Skin epidermis (tissue), 12 donors: ENCODE data around the gene C16orf74.
A peak's percentile ranks its signal among the peaks of the same experiment; 100 is the strongest.

Source experiments
- H3K27ac ChIP-seq, 21 experiments: fragments of 200-600 bp; sonication (generic) in 11 of 21; one replicate each; pipeline ENCODE4 v1.5.0; 2020; ENCODE audit warnings: mild to moderate bottlenecking in 3 of 21, inconsistent platforms in 2 of 21, moderate library complexity in 2 of 21
- H3K4me3 ChIP-seq, 7 experiments: fragments of 200-600 bp; sonication (generic) in 2 of 7; one replicate each; pipeline ENCODE4 v1.5.0; 2020; ENCODE audit warnings: inconsistent platforms in 2 of 7, mild to moderate bottlenecking in 2 of 7, moderate library complexity in 1 of 7

The C16orf74 gene

DNA sequence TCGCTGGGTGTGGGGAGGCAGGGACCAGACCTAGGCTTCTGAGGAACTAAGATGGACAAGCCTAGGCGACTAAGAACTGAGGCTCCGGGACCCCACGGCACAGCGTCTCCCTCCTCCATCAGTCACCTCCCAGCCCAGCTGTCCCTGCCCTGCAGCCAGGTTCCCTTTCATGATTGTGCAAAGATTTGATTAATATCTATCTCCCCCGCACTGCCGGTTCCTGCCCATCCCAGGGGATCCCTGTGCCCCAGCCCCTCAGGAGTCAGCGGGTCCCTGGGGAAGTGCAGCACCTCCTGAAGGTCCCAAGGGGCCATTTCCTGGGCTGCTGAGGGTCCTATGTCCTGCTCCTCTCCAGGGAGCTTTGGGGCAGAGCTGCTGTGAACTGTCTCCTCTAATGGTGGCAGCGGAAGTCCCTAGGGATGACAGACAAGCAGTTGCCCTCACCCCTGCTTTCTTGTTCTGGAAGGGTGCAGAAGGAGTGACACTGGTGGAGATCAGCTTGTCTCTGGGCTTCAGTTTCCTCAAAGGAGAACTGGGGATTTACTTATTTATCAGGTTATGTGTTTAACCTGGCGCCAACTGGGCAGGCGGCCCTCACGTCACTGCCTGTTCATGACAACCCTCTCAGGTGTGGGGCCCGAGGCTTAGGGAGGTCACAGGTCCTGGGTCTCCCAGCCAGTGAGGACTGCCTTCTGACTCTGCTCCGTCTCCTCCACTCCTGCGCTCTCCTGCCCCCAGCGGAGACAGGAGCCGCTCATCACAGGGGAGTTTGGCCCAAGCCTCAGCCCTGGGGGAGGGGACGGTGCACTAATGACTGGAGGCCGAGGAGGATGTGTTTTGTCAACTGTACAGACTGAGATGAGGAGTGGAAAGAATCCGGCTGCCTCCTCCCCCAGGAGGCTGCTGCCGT is 1.9 kb upstream of the C16orf74 start:
- Histone ChIP-seq H3K4me3 (no peak overlapping the region), H3K27ac (no peak overlapping the region)

- peak overlapping the region in 1 of 7 experiments; percentile 45 for H3K4me3 ChIP-seq
- H3K27ac ChIP-seq: peak overlapping the region in 2 of 21 experiments; percentile 52 to 74
Observed at GRCh38 chr16:85751698-85752501, 1.0 kb upstream of the C16orf74 start.

- H3K4me3 ChIP-seq: peak overlapping the region; percentile 24 to 61 (median 52)
- H3K27ac ChIP-seq: peak overlapping the region in 12 of 21 experiments; percentile 24 to 74 (median 58)
Observed at GRCh38 chr16:85750146-85750826, 610 bp downstream of the C16orf74 start.

- H3K27ac ChIP-seq: peak overlapping the region in 5 of 21 experiments; percentile 24 to 72 (median 61)
- H3K4me3 ChIP-seq: peak overlapping the region; percentile 24 to 61 (median 52)
Observed at GRCh38 chr16:85749771-85750145, 1.1 kb downstream of the C16orf74 start.

GRCh38 chr16:85746460-85747215 is 4.3 kb downstream of the C16orf74 start:
- Histone ChIP-seq H3K4me3 (no peak overlapping the region), H3K27ac (peak overlapping the region in 15 of 21 experiments; percentile 3 to 82 (median 45))

DNA sequence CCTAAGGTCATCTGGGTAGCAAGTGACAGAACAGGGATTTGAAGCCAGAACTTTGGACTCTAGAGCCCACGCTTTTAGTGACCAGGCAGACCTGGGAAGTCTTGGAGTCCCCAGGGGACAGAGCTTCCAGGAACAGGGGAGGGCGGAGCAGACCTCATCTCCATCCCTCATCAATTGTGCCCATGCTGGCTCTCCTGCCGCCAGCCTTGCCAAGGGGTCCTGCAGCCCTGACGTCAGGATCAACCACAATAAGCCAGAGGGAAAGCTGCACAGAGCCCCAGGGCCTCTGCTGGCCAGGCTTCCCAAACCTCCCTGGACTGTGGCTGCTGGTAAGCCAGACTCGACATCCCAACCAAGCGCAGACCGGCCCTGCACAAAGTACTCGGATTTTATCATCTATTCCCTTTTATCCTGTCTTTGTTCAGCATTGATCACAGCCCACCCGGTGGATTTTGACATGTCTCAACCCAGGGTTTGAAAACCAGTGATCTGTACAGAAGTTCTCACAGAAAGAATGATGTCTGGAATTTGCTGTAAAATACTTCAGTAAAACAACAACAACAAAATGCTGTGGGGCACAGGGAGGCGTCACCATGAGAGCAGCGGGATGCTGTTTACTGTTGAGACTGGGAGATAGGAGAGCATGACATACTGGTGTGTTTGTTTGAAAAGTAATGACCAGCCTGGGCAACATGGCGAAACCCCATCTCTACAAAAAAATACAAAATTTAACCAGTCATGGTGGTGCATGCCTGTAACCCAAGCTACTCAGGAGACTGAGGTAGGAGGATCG is 11.8 kb downstream of the C16orf74 start:
- Histone ChIP-seq H3K27ac (no peak overlapping the region), H3K4me3 (no peak overlapping the region)

GRCh38 chr16:85736921-85737320 is 14.0 kb downstream of the C16orf74 start:
- Histone ChIP-seq H3K27ac (no peak overlapping the region), H3K4me3 (no peak overlapping the region)

GRCh38 chr16:85735946-85736345 is 14.9 kb downstream of the C16orf74 start:
- no peak overlapping the region for H3K4me3 ChIP-seq
- no peak overlapping the region for H3K27ac ChIP-seq

GRCh38 chr16:85735225-85735635 is 15.7 kb downstream of the C16orf74 start:
- Histone ChIP-seq H3K27ac (peak overlapping the region in 3 of 21 experiments; percentile 8 to 37 (median 10)), H3K4me3 (no peak overlapping the region)

GRCh38 chr16:85734311-85735017 is 16.4 kb downstream of the C16orf74 start:
- peak overlapping the region in 4 of 21 experiments; percentile 1 to 37 (median 9) for H3K27ac ChIP-seq
- H3K4me3 ChIP-seq: no peak overlapping the region

- no peak overlapping the region for H3K4me3 ChIP-seq
- H3K27ac ChIP-seq: no peak overlapping the region
Observed at GRCh38 chr16:85733839-85734170, 17.1 kb downstream of the C16orf74 start.

GRCh38 chr16:85733155-85733838 is 17.6 kb downstream of the C16orf74 start:
- H3K27ac ChIP-seq: no peak overlapping the region
- no peak overlapping the region for H3K4me3 ChIP-seq

- Histone ChIP-seq H3K27ac (no peak overlapping the region), H3K4me3 (no peak overlapping the region)
Observed at GRCh38 chr16:85731179-85731578, 19.7 kb downstream of the C16orf74 start.

DNA sequence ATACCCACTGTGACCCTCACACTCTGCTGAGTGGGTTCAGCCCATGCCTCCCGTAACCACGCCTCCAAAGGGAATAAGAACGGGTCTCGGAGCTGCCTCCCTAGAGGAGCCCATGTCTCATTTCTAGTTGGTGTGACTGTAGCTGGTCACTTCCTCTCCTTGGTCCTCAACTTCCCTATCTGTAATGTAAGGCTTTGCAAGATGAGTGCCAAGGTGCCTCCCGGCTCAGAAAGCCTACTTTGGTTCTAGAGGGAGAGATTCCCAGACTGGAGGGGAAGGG is 20.8 kb downstream of the C16orf74 start:
- peak overlapping the region in 1 of 21 experiments; percentile 44 for H3K27ac ChIP-seq
- no peak overlapping the region for H3K4me3 ChIP-seq

GRCh38 chr16:85729452-85730185 is 21.3 kb downstream of the C16orf74 start:
- no peak overlapping the region for H3K4me3 ChIP-seq
- H3K27ac ChIP-seq: peak overlapping the region in 1 of 21 experiments; percentile 44

DNA sequence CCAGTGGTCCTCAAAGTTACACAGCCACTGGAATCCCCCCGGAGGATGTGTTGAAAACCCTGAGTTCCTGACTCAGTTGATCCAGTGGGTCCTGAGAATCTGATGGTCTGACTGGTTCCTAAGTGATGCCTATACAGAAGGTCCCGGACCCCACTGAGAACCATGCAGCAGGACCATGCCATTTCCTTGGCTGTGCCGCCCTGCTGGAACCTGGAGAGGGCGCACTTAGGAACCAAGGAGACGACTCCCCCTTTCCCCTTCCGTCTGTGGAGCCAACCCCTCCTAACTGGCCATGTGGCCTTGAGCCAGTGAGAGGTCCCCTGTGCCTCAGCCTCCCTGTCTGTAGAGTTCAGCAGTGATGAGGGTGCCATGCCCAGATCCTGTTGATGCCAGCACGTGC is 22.0 kb downstream of the C16orf74 start:
- Histone ChIP-seq H3K4me3 (no peak overlapping the region), H3K27ac (no peak overlapping the region)

DNA sequence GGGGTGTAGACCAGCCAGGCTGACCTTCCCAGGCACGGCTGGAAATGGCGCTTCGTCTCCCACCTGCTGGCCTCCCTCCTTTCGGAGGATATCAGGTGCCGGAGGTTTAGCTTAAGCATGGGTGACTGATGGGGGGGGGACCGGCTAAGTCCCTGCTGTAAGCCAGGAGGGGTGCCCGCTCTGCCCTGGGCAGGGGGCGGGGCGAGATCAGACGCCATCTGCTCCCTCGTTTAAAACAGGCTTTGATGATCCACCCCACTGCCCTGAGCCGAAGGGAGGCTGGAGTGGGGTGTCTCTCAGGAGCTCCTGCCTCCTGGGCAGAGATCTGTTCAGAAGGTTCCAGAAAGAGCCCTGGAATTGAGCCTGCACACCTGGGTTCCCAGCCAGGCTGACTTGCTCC is 26.0 kb downstream of the C16orf74 start:
- H3K4me3 ChIP-seq: no peak overlapping the region

More for the DNA sequence above, 26.0 kb downstream of the C16orf74 start:
- H3K27ac ChIP-seq: no peak overlapping the region
